ENCODE data around the gene NTRK2.

The NTRK2 gene

DNA sequence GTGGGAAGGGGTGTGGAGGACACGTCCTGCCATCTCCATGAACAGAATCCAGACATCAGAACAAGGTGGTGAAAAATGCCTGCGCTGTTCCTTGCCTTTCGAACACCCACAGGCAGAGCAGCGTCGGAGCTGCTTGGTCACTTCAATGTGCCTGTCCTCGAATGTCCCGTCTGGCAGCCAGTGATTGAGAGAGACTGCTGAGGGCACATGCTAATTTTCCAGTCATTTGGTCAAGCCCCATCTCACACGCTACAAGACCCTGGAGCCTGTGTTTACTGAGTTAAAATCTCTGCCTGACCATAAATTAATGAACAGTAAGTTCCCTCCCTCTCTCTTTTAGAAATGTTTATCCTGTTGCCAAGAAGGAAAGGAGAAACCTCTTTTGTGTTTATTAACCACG lies 149.3 kb downstream of the NTRK2 start:
- DNase-seq (ENCODE audit: low read depth, low spot score): no peak

DNA sequence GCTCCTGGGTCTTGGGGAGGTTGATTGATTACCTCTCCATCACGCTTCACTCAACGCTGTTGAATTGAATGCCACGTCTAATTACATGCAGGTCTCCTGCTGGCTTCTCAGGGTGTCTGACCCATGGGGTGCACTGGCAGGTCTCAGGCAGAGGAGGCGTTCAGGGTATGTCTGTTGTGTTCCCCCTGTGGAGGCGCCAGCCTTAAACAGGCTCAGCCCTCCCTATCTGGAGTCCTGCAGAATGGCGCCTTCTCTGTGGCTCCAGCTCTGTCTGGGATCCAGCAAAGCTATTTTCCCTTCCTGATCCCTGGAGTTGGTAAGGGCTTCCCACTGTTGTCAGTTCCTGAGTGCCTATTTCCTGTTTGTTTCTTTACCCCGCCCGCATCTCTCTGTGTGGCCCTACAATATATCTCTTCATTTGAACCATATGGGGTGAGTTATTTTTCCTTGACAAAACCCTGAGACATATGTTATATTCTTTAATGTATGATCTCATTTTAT lies 150.0 kb downstream of the NTRK2 start:
- DNase-seq (ENCODE audit: low read depth, low spot score): no peak

DNA sequence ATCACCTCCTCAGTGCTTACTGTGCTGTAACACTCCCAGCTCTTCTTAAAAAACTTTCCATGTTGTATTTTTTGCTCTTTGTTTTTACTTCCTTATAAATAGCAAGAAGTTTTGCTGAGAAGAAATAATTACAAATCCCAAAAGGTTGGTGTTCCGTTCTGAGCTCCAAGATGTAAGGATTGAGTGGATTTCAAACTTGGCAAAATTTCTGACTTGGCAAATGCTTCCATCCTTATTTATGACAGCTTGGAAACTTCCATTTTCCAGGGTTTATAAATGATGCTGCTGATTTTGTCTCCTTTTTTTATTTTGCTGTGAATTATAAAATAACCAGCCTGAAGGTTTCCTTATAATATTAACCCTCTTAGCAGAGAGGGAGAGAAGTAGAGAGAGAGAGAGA lies 151.9 kb downstream of the NTRK2 start:
- DNase-seq (ENCODE audit: low read depth, low spot score): no peak

DNA sequence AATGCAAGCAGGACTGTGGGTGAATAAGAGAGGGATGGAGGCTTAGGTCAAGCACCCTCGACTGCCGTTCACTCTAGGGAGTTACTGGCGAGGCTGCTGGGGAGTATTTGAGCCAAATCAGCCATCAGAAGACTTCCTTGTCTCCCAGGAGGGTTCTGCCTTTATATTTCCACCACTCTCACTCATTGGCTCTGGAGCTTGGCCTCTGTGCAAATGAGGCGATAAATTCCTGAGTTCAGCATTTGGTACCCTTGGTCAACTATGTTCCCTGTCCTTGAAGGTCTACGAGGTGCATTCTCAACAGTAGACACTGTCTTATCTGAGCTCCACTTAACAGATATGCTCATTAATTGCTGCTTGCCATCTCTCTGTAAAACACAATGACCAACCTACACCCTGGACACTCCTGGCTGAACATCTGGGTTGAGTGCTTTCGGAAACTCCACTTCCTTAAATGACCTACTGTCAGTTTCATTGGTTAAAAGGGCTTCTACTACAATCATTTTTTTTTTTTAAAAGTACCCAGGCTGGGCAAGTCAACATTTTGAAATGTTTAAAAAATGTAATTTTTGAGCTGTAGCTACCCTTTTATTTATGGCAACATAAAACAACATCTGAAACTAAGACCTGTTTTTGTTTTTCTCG lies 153.2 kb downstream of the NTRK2 start:
- DNase-seq (ENCODE audit: low read depth, low spot score): no peak

DNA sequence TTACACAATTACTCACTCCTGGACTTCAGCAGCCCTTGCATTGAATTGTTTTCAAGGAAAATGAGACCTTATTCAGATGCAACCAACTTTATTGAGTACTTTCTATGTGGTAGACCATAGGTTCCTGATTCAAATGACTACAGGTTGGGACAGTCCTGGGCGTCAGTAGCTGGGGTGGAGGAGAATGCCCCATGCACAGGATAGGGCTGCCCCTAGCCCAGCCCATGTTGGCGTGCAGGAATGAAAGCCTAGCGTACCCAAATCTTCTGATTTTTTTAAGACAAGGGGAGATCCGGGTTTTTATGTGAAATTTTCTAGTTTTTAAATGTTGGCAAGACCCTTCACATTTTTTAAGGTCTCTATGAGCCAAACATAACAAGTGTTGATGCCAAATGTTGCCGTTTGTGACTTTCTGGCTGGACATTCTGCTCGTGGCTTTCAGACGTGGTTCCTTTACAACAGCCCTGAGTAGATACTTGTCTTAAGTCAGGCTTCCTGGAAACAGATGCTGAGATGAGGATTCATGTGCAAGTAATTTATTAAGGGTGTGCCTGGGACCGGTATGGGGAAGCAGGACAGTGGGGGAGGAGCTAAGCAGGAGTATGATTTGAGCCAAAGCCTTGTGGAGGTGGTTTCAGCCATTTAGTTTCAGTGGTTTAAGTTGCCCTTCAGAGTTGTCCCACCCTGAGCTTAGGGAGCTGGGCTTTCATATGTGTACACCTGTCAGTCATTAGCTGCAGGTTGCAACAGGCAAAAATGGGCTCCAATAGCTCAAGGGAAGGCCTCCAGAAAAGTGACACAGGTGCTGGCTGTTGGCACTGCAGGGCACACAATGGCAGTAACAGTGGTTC lies 154.1 kb downstream of the NTRK2 start:
- DNase-seq (ENCODE audit: low read depth, low spot score): peak; percentile 70

DNA sequence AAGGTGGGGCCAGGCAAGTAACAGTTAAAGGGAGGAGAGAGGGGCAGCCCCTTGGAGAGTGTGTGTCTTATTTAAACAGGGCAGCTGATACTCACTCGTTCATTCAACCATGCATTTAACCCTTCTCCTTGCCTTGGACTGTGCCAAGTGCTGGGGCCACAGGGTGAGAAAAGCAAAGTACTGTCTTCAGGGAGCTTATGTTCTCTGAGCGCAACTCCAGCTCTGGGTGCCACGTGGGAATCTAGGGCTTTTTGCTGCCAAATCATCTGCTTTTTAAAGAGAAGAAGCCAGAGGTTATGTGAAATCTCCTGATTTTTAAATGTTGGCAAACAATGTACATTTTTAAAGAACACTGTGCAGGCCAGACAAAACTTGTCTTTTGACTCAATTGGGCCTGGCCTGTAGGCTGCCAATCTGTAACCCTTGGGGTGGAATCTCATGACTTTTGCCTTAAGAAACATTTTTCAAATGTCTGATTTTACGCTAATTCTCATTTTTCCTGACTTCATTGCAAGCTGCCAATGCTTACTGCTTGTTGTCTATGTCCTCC lies 157.8 kb downstream of the NTRK2 start:
- DNase-seq (ENCODE audit: low read depth, low spot score): no peak

DNA sequence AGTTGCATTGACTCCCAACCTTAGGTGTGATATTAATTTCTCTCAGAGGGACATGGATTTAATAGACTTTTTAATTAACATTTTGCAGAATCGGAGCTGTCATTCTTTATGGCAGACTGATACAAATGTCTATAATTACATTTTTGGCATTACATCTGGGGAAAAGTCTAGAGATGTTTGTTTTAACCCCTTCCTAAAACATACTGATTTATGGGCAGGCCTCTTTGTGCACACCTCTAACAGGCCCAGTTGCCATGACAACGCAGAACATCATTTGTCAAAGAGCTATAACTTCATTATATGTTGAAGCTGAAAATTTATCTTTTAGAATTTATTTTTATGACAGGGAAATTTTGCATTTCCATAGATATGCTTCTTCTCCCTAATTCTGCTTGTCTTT lies 158.5 kb downstream of the NTRK2 start:
- DNase-seq (ENCODE audit: low read depth, low spot score): no peak

DNA sequence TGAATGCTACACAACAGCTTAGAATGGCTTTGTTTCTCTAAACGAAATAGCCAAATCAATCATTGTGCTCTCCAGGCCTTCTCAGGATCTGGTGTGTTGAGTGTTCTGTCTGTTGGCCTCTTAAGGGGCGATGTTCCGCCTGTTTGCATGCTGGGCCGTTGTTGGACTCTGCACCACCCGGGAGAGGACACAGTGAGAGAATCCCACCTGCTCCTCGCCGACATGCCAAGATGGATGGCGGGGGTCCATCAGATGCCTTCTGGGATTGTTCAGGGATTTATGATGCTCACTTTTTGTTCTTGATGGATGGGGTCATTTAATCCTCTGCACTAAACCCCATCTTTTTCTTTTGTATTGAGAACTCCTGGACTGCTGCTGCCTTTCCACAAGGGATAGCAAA lies 159.9 kb downstream of the NTRK2 start:
- DNase-seq (ENCODE audit: low read depth, low spot score): no peak

DNA sequence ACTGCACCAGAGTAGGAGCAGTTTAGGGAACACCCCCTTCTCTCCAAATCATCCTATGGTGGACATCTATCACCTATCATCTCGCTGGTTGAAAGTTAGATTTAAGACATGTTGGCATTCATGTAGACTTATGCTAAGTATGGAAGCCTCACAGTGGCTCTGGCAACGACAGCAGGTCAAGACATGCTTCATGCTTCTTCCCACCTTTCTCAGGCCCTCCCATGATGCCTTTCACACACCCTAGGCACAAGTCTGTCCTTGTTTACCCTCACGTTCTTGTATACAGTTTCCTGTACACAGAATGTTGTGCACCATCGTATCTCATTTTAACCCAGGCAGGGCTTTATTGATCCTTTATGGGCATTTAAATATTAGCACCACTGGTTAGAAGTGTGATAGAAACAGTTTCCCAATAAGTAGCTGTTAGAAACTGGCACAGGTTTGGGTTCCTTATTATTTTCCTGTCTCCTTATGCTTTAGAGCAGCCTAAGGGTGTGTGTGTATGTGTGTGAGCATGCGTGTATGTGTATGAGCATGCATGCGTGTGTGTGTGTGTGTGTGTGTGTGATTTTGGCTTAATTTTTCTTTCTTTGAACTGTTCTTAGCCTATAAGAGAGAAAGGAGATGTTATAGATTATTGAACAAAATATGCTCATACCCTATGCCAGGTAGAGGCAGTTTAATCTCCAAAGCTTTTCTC lies 160.6 kb downstream of the NTRK2 start:
- no peak for DNase-seq (ENCODE audit: low read depth, low spot score)

DNA sequence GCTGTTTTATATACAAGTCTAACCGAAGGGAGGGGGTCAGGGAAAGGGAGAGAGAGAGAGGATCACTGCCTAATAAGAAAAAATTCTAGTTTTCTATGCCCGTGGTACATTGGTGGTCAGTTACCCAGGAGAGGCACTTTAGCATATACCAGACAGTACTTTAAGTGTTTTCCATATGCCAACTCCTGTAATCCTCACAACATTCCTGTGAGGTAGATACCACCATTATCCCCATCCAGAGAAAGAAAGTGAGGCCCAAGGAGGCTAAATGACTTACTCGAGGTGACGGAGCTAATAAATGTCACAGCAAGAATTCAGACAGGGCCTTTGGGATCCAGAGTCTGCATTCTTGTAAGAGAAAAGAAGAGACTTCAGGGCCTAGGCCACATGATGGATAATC lies 161.8 kb downstream of the NTRK2 start:
- no peak for DNase-seq (ENCODE audit: low read depth, low spot score)

DNA sequence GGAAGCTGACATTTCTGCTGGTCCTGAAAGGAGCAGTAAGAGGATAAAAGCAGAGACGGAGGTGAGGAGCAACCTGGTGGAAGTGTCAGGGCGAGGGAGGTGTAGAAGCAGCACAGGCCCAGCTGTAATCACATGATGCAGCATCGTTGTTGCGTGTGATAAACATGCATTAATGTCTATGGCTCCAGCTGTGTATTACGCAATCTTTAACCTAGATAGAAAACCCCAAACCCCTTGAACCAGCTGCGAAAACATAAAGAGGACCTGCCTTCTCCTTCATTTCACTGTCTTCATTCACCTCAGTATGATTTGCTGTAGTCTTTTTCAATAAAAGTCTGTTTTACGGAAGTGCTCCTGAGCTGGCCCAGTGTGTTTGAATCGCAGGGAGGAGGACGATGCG lies 162.9 kb downstream of the NTRK2 start:
- DNase-seq (ENCODE audit: low read depth, low spot score): no peak

DNA sequence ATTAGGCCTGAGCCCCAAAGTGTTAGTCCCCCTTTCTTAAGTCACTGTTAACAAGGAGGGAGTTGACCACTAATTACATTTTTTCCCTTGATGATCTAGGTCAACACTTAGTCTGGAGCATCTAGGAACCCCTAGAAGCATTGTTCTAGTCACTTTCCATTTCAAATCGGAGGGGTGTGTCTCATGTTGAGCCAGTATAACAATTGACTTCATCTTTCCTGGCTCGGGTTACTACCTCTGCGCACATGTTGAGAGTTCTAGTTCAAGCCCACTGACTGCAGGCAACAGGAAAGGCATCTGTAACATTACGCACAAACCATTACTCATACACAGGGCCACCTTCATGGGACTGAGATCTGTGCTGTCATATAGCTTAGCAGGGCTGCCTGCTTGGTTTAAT lies 164.9 kb downstream of the NTRK2 start:
- DNase-seq (ENCODE audit: low read depth, low spot score): no peak

DNA sequence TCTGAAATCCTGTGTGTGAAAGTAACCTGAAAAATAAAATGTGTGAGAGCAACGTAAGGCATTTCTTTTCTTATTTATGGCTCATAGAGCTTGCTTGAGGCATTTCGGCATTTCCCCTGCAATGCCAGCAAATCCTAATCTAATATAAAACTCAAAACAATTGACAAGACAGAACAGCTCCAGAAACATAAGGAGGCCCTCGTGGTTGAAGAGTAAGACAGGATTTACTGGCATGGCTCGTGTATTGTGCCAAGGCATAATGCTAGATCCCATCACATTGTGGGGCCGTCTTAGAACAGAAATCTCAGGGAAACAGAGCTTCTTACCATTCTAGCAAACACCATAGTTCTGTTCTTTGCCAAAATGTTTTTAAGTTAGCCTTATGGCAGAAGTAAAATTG lies 166.2 kb downstream of the NTRK2 start:
- no peak for DNase-seq (ENCODE audit: low read depth, low spot score)

DNA sequence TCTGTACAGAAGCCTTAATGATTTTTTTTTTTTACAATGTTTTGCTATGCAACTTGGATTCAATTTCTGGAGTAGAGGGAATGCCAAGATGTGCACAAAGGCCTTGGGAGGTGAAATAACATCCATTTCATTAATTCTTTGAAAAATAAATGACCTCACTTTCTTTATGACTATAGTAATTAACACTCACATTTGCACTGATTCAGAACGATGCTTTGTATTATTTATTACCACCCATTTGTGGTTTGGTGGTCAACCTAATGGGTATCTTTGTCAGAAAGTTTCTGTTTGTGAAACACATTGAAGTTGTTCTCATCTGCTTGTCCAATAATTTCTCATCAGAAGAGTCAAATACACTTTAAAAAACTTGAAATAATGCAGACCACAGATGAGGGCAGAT lies 169.3 kb downstream of the NTRK2 start:
- peak; percentile 17 for DNase-seq (ENCODE audit: low read depth, low spot score)

DNA sequence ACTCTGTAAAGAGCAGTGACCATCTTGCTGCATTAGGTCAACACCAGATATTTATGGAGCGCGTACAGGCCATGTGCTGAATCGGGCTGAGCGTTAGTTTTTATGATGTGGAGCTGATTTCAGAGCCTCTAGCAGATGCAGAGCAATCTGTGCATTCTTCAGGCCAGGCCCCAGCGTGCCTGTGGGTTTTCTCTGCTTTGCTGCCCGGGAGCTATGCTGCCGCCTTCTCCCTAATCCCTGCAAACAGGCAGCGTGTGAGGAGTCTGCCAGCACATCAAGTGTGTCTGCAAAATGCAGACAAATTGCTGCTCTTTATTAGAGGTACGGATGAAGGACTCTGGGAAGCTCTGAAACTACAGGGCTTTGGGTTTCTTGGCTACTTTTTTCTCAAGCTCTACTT lies 170.0 kb downstream of the NTRK2 start:
- peak; percentile 94 for DNase-seq (ENCODE audit: low read depth, low spot score)

DNA sequence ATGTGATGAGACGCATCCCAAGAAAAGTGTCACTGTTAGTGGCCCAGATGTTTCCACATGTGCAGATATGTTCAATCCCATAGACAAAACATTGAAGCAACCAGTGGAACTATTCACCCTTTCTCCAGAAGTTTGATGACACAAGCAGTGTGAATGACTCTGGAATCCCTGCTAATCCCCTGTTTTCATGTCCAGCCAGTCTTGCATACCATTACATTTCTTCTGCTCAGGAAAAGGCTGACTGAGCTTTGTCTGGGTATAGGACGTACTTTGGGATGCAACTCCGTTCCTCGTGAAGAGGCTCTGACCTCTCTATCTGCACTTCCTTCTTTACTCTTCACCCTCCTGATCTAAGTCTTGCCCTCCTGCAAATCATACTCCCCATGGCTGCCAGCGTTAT lies 172.4 kb downstream of the NTRK2 start:
- DNase-seq (ENCODE audit: low read depth, low spot score): peak; percentile 41

DNA sequence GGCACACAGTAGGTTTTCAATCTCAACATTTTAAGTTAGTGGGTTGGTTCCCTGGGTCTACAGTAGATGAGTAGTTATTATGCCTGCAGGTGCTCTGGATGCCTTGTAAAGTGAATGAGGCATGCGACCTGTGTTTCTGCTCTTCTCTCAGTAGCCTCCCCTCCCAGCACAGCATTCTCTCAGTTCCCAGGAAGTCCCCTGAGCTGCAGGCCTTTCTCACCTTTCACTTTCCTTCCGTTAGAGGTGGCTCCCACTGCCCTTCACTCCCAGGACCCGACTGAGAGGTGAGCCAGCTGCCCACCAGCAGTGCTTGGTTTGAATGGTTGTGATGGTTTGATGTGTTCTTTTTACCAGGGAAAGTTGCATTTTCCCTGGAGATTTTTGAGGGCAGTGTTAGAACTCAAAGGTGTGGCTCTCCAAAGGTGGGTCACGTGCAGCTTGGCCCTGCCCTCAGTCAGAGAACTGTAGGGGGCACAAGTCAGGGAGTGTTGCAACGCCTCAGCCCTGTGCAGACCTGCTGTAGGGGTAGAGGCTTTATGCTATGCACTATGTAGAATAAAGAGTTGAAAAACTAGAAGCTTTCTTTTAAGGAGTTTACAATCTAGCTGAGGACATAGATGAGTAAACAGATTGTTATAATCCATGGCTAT lies 173.8 kb downstream of the NTRK2 start:
- DNase-seq (ENCODE audit: low read depth, low spot score): no peak

DNA sequence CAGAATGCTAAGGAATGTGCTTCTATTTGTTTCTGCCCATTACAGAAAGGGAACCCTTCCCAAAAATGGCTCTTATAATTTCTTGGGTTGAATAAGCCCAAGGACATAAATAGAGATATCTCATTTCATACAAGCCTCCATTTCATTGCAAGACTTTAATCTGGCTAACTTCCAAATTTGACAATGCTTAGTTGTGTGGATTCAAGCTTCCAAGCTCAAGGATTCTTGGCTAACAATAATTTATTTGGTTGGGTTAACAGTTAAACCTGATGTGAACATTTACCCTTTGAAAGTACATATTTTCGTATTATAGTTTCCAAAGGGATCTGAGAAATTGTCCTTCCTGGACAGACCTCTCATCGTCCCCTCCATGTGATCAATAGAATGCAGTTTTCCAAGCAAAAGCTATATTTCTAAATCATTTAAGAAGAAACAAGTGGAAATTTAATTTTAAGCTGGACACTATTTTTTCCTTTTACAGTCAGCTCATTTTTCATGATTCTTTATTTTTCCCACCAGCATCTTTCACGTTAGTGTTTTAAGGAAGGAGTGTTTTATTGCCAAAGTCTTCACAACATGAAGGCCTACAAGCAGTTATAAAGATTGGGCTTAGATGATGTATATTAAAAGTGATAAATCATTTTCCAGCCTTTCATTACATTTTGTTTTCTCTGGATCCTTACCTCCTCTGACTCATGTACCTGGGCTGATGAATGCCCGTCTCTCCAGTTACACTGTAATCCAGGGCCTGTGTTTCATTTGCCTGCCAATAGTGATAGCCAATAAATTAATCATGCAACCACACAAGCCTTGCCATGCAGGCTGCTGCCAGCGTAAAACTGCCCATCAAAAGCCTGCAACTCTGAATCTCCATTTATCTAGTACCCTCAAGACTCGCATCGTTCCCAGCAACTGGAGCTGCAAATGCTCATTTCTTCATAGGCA lies 176.7 kb downstream of the NTRK2 start:
- peak; percentile 27 for DNase-seq (ENCODE audit: low read depth, low spot score)

DNA sequence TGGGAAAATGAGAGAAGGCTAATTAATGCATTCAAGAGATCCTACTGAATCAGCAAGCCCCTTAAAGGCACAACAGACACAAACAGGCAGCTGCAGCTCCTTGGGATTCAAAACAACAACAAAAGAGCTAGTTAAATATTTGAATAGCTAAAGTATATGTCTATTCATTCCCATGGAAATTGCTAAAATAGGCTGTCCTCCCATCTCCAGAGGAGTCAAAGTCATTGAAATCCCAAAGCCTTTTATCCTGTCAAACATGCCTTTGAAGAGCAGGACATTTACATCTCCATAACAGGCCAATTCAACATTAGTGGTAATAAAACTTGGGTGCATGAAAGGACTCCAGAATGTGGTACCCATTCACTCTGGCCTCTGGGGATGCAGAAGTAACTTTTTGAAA lies 177.4 kb downstream of the NTRK2 start:
- no peak for DNase-seq (ENCODE audit: low read depth, low spot score)

DNA sequence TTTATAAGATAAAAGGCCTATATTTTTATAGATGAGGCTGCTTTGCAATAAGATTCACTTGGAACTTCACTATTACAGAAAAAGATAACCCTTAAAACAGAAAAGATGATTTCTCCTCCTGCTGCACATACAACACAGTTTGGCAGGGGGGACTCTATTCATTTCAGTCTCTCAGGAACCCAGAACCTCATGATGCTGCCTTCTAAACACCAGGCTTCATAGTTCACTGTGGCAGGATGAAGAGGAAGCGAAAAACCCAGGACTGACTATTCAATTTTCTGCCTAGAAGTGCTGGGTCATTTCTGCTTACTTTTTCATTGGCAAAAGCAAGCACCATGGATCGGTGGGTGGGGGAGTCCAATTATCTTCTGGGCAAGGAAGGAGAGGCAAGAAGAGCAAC lies 179.5 kb downstream of the NTRK2 start:
- no peak for DNase-seq (ENCODE audit: low read depth, low spot score)
